WTC11 (cell line): Measurements from ENCODE around the gene TMEM179. TPM values are rescaled to one million over a fixed set of nuclear protein-coding genes. Genes with fewer than 3 reads are reported as not detected.

ENCODE experiments used
- ATAC-seq: fragments of 200-7000 bp; cut with Tn5 transposase; 2 replicates; pipeline ENCODE4 v1.10.0; 2021; ENCODE audit warnings: mild to moderate bottlenecking, moderate library complexity
- CTCF ChIA-PET: fragments of 300-600 bp; sonication (Branson Sonifier 250); formaldehyde crosslinking; loops from one replicate; lab custom pipeline; 2021; ENCODE audit warnings: antibody characterized with exemption; lab: Charles Lee
- POLR2A ChIA-PET: fragments of 350-600 bp; sonication (Branson Sonifier 250); formaldehyde crosslinking; loops from one replicate; lab custom pipeline; 2021; ENCODE audit warnings: antibody characterized with exemption; lab: Charles Lee
- DNase-seq: peaks from one replicate; pipeline ENCODE4 v3.0.0; 2021; ENCODE audit warnings: low spot score
- H3K27ac Mint-ChIP-seq: 2 replicates; pipeline ENCODE4 v1.8.0; 2021; ENCODE audit warnings: mixed read lengths
- H3K27me3 Mint-ChIP-seq: 2 replicates; pipeline ENCODE4 v1.8.0; 2021; ENCODE audit warnings: low read depth, mild to moderate bottlenecking, moderate library complexity, mixed read lengths
- H3K36me3 Mint-ChIP-seq: 2 replicates; pipeline ENCODE4 v1.8.0; 2021; ENCODE audit warnings: mixed read lengths
- H3K4me1 Mint-ChIP-seq: 2 replicates; pipeline ENCODE4 v1.8.0; 2022; ENCODE audit warnings: mixed read lengths
- H3K4me3 Mint-ChIP-seq: 2 replicates; pipeline ENCODE4 v1.8.0; 2021; ENCODE audit warnings: mild to moderate bottlenecking, moderate library complexity, mixed read lengths
- H3K9me3 Mint-ChIP-seq: 2 replicates; pipeline ENCODE4 v1.8.0; 2021; ENCODE audit warnings: mixed read lengths
- ATF1 ChIP-seq: sonication (generic); formaldehyde crosslinking; IDR thresholded peaks from 2 replicates; pipeline ENCODE4 v1.8.1; 2023; ENCODE audit warnings: mild to moderate bottlenecking, moderate library complexity, missing genetic modification reagents
- CREB1 ChIP-seq: sonication (generic); formaldehyde crosslinking; IDR thresholded peaks from 2 replicates; pipeline ENCODE4 v1.8.0; 2023; ENCODE audit warnings: mild to moderate bottlenecking, missing genetic modification reagents
- CREM ChIP-seq: sonication (generic); formaldehyde crosslinking; IDR thresholded peaks from 2 replicates; pipeline ENCODE4 v1.8.1; 2022; ENCODE audit warnings: mild to moderate bottlenecking, missing genetic modification reagents, moderate library complexity
- EMX1 ChIP-seq: fragments of 250-450 bp; sonication (Bioruptor Pico); IDR thresholded peaks from 2 replicates; pipeline ENCODE4 v1.8.0; 2021; ENCODE audit warnings: mild to moderate bottlenecking
- ETV6 ChIP-seq: sonication (generic); formaldehyde crosslinking; IDR thresholded peaks from 2 replicates; pipeline ENCODE4 v1.8.1; 2022; ENCODE audit warnings: mild to moderate bottlenecking, missing genetic modification reagents
- FOXJ3 ChIP-seq: sonication (generic); formaldehyde crosslinking; IDR thresholded peaks from 2 replicates; pipeline ENCODE4 v1.9.0; 2021; ENCODE audit warnings: missing genetic modification reagents, mild to moderate bottlenecking, borderline replicate concordance
- GRHL2 ChIP-seq: fragments of 250-450 bp; sonication (Bioruptor Pico); IDR thresholded peaks from 2 replicates; pipeline ENCODE4 v1.8.0; 2022; ENCODE audit warnings: mild to moderate bottlenecking, moderate library complexity; ENCODE audit not compliant: insufficient replicate concordance, severe bottlenecking
- JAZF1 ChIP-seq: fragments of 250-450 bp; sonication (Bioruptor Pico); IDR thresholded peaks from 2 replicates; pipeline ENCODE4 v1.9.0; 2021; ENCODE audit warnings: moderate library complexity, mild to moderate bottlenecking, inconsistent platforms
- NR1H2 ChIP-seq: sonication (generic); formaldehyde crosslinking; IDR thresholded peaks from 2 replicates; pipeline ENCODE4 v1.9.0; 2021; ENCODE audit warnings: mild to moderate bottlenecking, moderate library complexity, missing genetic modification reagents
- NR3C1 ChIP-seq: sonication (generic); formaldehyde crosslinking; conservative IDR thresholded peaks from 2 replicates; pipeline ENCODE4 v1.8.1; 2023; ENCODE audit warnings: low read depth, mild to moderate bottlenecking, missing genetic modification reagents
- OVOL2 ChIP-seq: fragments of 250-450 bp; sonication (Bioruptor Pico); IDR thresholded peaks from 2 replicates; pipeline ENCODE4 v1.9.0; 2021; ENCODE audit warnings: mild to moderate bottlenecking, borderline replicate concordance
- RELA ChIP-seq: sonication (generic); formaldehyde crosslinking; IDR thresholded peaks from 2 replicates; pipeline ENCODE4 v1.8.1; 2022; ENCODE audit warnings: missing genetic modification reagents, mild to moderate bottlenecking, borderline replicate concordance
- RORB ChIP-seq: fragments of 250-450 bp; sonication (Bioruptor Pico); IDR thresholded peaks from 2 replicates; pipeline ENCODE4 v1.9.0; 2021; ENCODE audit warnings: mild to moderate bottlenecking
- SMAD3 ChIP-seq: sonication (generic); formaldehyde crosslinking; IDR thresholded peaks from 2 replicates; pipeline ENCODE4 v1.8.0; 2022; ENCODE audit warnings: missing genetic modification reagents, mild to moderate bottlenecking, borderline replicate concordance
- SMAD4 ChIP-seq: sonication (generic); formaldehyde crosslinking; IDR thresholded peaks from 2 replicates; pipeline ENCODE4 v1.8.0; 2022; ENCODE audit warnings: mild to moderate bottlenecking, missing genetic modification reagents
- TCF7 ChIP-seq: sonication (generic); formaldehyde crosslinking; IDR thresholded peaks from 2 replicates; pipeline ENCODE4 v1.8.0; 2022; ENCODE audit warnings: mild to moderate bottlenecking, low read depth, missing genetic modification reagents, moderate library complexity
- ZNF121 ChIP-seq: sonication (generic); formaldehyde crosslinking; IDR thresholded peaks from 2 replicates; pipeline ENCODE4 v1.8.0; 2023; ENCODE audit warnings: missing genetic modification reagents
- ZNF396 ChIP-seq: fragments of 250-450 bp; sonication (Bioruptor Pico); IDR thresholded peaks from 2 replicates; pipeline ENCODE4 v1.8.0; 2021; ENCODE audit warnings: mild to moderate bottlenecking, moderate library complexity, borderline replicate concordance
- ZNF423 ChIP-seq: fragments of 250-450 bp; sonication (Bioruptor Pico); IDR thresholded peaks from 2 replicates; pipeline ENCODE4 v2.1.2; 2022; ENCODE audit warnings: mild to moderate bottlenecking, moderate library complexity
- ZNF671 ChIP-seq: fragments of 250-450 bp; sonication (Bioruptor Pico); IDR thresholded peaks from 2 replicates; pipeline ENCODE4 v1.8.0; 2021; ENCODE audit warnings: mild to moderate bottlenecking
- total RNA-seq: library from RNA; stranded (reverse); gene quantifications from 3 replicates; pipeline ENCODE4 v1.2.3, GENCODE V29; 2021
- TF ChIP-seq, protein P1 (sequence below): fragments of 250-450 bp; sonication (Bioruptor Pico); IDR thresholded peaks from 2 replicates; pipeline ENCODE4 v2.1.2; 2022; ENCODE audit warnings: mild to moderate bottlenecking, moderate library complexity
- TF ChIP-seq, protein P2 (sequence below): sonication (generic); formaldehyde crosslinking; IDR thresholded peaks from 2 replicates; pipeline ENCODE4 v1.8.1; 2022; ENCODE audit warnings: low read depth, missing genetic modification reagents, borderline replicate concordance
- TF ChIP-seq, protein P3 (sequence below): sonication (generic); formaldehyde crosslinking; conservative IDR thresholded peaks from 2 replicates; pipeline ENCODE4 v1.8.1; 2022; ENCODE audit warnings: mild to moderate bottlenecking, missing genetic modification reagents
- TF ChIP-seq, protein P4 (sequence below): fragments of 250-450 bp; sonication (Bioruptor Pico); IDR thresholded peaks from 2 replicates; pipeline ENCODE4 v1.9.0; 2021; ENCODE audit warnings: mild to moderate bottlenecking

Gene TMEM179
- total RNA-seq, 1 experiment from 2014 or later = 2.4 TPM

DNA sequence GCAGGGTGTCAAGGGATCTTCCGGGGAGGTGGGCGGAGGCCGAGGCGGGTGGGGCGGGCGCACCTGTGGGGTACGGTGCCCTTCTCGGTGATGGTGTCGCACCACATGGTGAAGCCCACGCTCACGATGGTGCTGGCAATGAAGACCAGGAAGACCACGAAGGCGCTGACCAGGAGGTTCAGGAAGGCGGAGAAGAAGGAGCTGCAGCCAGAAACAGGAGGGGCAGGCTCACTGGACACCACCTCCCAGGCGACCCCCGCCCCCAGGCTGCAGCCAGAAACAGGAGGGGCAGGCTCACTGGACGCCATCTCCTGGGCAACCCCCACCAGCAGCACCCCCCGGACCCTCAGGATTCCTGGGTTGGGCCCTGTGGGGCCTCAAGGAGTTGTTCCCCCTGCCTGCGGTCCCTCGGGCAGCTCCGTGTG, 7.6 kb downstream of the TMEM179 start:
- H3K36me3 Mint-ChIP-seq = no peaks in the 10 kb centered on the region
- no peaks in the 10 kb centered on the region for H3K4me1 Mint-ChIP-seq
- TF ChIP-seq ZNF423 (no peak), RELA (CRISPR knock-in tag) (no peak), ZNF671 (CRISPR knock-in tag) (no peak), RORB (CRISPR knock-in tag) (no peak), SMAD3 (CRISPR knock-in tag) (no peak), ZNF396 (CRISPR knock-in tag) (no peak), CREB1 (CRISPR knock-in tag) (no peak), ATF1 (CRISPR knock-in tag) (no peak), ZNF121 (no peak), SMAD4 (no peak)
- TF ChIP-seq, protein P1, sequence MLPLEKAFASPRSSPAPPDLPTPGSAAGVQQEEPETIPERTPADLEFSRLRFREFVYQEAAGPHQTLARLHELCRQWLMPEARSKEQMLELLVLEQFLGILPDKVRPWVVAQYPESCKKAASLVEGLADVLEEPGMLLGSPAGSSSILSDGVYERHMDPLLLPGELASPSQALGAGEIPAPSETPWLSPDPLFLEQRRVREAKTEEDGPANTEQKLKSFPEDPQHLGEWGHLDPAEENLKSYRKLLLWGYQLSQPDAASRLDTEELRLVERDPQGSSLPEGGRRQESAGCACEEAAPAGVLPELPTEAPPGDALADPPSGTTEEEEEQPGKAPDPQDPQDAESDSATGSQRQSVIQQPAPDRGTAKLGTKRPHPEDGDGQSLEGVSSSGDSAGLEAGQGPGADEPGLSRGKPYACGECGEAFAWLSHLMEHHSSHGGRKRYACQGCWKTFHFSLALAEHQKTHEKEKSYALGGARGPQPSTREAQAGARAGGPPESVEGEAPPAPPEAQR = no peak
- no peak overlapping the region for H3K4me3 Mint-ChIP-seq
- DNase-seq (no peak), ATAC-seq (no peak)
- H3K27me3 Mint-ChIP-seq = no peaks in the 10 kb centered on the region
- no peaks in the 10 kb centered on the region for H3K9me3 Mint-ChIP-seq
- ChIA-PET POLR2A (no interaction called here), CTCF (no interaction called here)
- no peak overlapping the region for H3K27ac Mint-ChIP-seq

DNA sequence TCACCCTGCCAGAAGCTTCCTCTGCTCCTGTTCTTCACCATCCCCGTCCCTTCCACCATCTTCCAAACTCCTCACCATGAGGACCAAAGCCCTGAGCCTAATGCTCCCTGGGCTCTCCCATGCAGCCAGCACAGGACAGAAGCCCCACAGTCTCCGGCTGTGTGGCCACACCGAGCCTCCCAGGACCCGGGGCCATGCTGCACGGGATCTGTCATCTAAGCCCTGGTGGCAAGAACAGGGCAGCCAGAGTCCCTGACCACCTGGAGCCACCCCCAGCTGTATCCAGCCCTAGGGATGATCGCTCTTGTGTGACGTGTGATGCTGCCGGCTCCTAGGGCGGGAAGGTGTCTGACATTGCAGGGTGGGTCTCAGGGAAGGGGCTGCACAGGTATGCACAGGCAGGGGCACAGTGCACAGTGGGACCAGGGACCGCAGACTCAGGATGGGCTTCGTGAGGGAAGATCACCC, 8.1 kb downstream of the TMEM179 start:
- CTCF ChIA-PET = interaction anchor here (1.5 kb wide), 1 partner anchor 32 kb away, joined by 4 read pairs; no protein-coding TSS in a partner anchor
- Mint-ChIP-seq H3K27me3 (no peaks in the 10 kb centered on the region), H3K4me1 (no peaks in the 10 kb centered on the region), H3K9me3 (no peaks in the 10 kb centered on the region), H3K4me3 (no peak overlapping the region), H3K27ac (no peak overlapping the region), H3K36me3 (no peaks in the 10 kb centered on the region)
- POLR2A ChIA-PET = no interaction called here
- no peak for ATAC-seq
- no peak for TF ChIP-seq NR3C1 (CRISPR knock-in tag)
- TF ChIP-seq, protein P2, sequence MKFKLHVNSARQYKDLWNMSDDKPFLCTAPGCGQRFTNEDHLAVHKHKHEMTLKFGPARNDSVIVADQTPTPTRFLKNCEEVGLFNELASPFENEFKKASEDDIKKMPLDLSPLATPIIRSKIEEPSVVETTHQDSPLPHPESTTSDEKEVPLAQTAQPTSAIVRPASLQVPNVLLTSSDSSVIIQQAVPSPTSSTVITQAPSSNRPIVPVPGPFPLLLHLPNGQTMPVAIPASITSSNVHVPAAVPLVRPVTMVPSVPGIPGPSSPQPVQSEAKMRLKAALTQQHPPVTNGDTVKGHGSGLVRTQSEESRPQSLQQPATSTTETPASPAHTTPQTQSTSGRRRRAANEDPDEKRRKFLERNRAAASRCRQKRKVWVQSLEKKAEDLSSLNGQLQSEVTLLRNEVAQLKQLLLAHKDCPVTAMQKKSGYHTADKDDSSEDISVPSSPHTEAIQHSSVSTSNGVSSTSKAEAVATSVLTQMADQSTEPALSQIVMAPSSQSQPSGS (CRISPR knock-in tag) = no peak
- TF ChIP-seq TCF7 = no peak
- TF ChIP-seq FOXJ3 = no peak
- TF ChIP-seq GRHL2 (CRISPR knock-in tag) = no peak
- TF ChIP-seq JAZF1 (CRISPR knock-in tag) = no peak
- TF ChIP-seq OVOL2 = no peak
- TF ChIP-seq, protein P3, sequence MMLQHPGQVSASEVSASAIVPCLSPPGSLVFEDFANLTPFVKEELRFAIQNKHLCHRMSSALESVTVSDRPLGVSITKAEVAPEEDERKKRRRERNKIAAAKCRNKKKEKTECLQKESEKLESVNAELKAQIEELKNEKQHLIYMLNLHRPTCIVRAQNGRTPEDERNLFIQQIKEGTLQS = no peak
- no peak for TF ChIP-seq CREM (CRISPR knock-in tag)
- no peak for TF ChIP-seq NR1H2 (CRISPR knock-in tag)
- no peak for TF ChIP-seq EMX1 (CRISPR knock-in tag)
- TF ChIP-seq, protein P4, sequence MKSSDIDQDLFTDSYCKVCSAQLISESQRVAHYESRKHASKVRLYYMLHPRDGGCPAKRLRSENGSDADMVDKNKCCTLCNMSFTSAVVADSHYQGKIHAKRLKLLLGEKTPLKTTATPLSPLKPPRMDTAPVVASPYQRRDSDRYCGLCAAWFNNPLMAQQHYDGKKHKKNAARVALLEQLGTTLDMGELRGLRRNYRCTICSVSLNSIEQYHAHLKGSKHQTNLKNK (CRISPR knock-in tag) = no peak
- no peak for TF ChIP-seq ETV6 (CRISPR knock-in tag)
- no peak for TF ChIP-seq ZNF423
- DNase-seq = no peak
